Limb (tissue), 2 donors: Measurements from ENCODE around the gene NFIB.

ENCODE experiments used
- DNase-seq, 2 donors: peaks; one replicate each; pipeline ENCODE4 v3.0.0-alpha.2; 2016; ENCODE audit errors: extremely low spot score in 2 of 2

NFIB gene

DNA sequence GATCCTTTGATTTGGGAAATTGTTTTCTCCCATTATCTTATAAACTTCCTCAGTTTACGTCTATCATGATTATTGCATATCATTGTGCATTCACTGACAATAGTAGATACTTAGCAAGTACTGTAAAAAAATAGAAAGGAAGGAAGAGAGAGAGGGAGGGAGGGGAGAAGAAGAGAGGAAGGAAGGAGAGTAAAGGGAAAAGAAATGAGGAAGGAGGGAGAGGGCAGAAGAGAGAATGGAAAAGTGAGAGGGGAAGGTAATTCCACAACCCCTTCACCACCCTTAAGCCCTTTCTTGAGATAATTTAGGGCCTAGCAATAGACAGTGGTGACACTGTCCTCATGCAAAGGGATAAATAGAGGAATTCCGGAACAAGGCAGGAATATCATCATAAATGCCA lies 64.4 kb downstream of the NFIB start:
- DNase-seq, result no peak

DNA sequence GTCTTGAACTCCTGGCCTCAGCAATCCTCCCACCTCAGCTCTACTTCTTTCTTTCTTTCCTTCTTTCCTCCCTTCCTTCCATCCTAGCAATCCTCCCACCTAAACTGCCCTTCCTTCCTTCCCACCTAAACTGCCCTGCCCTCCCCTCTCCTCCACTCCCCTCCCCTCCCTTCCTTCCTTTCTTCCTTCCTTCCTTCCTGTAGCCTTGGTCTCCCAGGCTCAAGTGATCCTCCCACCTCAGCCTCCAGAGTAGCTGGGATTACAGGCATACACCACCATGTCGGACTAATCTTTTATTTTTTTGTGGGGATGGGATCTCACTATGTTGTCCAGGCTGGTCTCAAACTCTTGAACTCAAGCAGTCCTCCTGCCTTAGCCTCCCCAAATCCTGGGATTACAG lies 65.8 kb downstream of the NFIB start:
- DNase-seq, result no peak

- DNase-seq, result no peak
Measured at GRCh38 chr9:14247577-14247976, 66.4 kb downstream of the NFIB start.

- DNase-seq, result no peak
Measured at GRCh38 chr9:14246951-14247350, 67.0 kb downstream of the NFIB start.

DNA sequence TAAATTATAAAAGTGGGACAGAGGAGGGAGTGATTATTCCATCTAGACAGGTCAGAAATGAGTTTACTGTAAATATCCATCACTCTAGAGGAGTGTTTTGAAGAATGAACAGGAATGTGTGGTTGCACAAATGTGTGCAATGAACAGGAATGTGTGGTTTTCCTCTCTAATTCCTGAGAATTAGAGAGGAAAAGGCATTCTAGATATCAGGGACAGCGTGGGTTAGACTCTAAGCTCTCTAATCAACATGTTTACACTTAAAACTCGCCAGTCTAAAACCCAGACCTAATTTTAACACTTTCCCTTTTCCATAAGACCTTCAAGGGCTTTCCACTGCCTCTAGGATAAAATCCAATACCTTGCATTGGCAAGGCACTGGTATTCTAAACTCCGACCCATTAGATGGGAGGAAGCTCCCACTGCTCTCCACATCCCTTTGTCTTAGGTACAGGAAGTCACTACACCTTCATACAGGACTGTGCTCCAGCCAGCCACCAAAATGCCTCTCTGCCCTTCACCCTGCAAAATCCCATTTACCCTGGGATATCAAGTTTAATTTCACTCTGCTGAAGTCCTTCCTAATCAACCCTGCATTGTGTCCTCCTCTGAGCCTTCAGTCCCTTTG lies 67.9 kb downstream of the NFIB start:
- DNase-seq, result no peak

GRCh38 chr9:14243514-14244042 lies 70.4 kb downstream of the NFIB start:
- DNase-seq, result no peak

- no peak for DNase-seq
Measured at GRCh38 chr9:14242150-14242805, 71.7 kb downstream of the NFIB start.

DNA sequence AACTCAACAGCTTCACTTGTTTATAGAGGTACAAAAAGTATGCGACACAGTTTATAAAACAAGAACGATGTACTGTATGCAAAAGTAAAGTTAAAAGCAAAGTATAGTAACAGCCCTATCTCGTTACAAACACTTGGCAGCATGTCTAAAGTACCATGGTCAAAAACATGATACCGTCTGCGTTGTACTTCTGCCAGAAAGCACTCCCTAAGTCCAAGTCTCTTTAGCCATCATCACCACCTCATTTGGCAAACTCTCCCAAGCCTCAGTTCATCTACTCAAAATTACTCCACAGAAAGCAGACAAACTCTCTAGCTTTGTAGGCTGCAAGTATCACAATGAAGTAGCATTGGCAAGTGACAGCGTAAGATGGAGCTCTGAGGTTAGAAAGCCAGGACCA lies 73.4 kb downstream of the NFIB start:
- DNase-seq, result no peak

DNA sequence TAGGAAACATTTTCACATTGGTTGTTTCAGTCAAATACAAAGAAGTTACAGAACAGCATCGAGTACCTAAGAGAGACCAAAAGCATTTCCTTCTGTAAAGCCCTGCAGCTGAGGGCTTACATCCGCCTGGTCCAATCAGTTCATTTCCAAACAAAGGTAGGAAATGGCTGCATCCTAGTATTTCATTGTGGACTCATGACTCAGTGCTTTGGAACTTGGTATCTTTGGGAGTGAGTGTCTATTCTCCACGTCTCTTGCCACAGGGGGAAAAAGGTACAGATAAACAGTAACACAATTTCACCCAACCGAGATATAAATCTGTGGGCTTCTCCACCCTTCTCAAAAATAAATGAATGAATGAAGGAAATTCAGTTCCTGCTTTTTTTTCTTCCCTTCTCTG lies 75.4 kb downstream of the NFIB start:
- DNase-seq, result no peak

GRCh38 chr9:14238079-14238478 lies 75.9 kb downstream of the NFIB start:
- no peak for DNase-seq

DNA sequence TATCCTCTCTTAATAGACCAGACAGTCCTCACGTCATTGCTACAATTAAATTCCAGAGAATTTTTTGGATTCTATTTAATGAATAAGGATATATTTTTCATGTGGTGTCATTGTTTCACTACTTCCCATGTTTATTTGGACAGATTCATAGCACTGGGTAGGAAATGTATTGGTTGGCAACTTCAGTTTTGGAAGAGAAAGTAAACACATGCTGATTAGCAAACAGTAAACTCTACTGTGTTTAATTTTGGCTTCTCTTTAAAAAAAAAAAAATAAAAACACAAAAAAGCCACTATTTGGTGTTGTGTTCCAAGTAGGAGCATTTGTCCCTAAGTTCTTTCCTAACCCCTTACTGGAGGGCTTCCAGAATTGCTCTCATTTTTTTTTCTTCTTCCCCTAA lies 77.3 kb downstream of the NFIB start:
- DNase-seq, result no peak

- DNase-seq, result no peak
Measured at GRCh38 chr9:14232111-14232510, 81.8 kb downstream of the NFIB start.

GRCh38 chr9:14231196-14231990 lies 82.5 kb downstream of the NFIB start:
- no peak for DNase-seq

DNA sequence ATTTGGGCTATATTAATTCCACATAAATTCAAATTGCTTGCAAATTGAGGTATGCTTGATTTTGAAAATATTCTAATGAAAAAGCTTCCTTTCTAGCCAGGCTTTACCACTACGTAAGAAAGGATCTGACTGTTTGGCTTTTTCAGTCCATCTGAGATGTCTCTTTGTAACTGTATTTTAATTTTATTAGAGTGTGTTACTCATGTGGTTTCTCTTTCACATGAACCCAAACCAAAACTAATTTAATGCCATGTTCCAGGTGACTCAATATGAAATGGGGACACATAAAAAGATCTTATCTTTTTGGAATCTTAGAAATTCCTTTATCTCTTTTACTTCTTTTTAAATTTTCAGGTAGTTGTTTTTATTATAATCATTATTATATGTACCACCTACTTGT lies 85.3 kb downstream of the NFIB start:
- no peak for DNase-seq

DNA sequence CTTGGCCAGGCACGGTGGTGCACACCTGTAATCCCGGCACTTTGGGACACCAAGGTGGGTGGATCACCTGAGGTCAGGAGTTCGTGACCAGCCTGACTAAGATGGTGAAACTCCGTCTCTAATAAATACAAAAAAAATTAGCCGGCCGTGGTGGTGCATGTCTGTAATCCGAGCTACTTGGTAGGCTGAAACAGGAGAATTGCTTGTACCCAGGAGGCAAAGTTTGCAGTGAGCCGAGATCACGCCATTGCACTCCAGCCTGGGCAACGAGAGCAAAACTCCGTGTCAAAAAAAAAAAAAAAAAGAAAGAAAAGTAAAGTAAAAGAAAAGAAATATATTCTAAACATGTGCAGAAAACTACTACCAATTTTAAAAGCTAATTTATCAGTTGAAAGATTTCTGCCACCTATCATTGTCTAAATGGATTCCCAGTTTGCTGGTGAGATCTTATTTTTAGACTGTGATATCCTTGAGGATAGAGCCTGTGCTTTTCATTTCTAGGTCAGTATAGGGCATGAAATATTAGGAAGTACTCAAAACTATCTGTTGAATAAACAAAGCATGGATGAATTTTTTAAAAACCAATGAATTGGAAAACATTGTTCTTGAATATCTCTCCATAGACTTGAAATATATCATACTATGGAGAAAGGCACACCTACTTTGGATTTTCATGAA lies 86.9 kb downstream of the NFIB start:
- DNase-seq, result no peak

- DNase-seq, result no peak
Measured at GRCh38 chr9:14223081-14223480, 90.9 kb downstream of the NFIB start.

DNA sequence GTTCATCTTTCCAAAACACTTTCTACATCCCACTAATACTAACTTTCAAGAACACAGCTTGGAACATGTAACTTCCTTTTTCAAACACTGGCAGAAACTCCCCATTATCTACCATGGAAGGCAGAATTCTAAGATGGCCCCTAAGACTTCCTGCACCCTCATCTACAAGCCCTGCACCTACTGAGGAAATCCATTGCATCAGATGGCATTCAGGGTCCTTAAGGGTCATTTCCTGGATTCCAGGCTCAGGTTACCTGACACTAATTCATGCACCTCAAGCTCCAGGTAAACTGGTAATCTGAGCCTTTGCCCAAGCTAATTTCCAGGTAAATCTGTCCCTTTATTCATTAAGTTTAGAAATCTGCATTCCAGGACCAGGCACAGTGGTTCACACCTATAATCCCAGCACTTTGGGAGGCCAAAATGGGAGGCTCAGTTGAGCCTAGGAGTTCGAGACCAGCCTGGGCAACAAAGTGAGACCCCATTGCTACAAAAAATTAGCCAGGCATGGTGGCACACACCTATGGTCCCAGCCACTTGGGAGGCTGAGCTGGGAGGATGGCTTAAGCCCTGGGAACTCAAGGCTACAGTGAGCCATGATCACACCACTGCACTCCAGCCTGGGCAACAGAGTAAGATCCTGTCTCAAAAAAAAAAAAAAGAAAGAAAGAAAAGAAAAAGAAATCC lies 91.6 kb downstream of the NFIB start:
- no peak for DNase-seq

DNA sequence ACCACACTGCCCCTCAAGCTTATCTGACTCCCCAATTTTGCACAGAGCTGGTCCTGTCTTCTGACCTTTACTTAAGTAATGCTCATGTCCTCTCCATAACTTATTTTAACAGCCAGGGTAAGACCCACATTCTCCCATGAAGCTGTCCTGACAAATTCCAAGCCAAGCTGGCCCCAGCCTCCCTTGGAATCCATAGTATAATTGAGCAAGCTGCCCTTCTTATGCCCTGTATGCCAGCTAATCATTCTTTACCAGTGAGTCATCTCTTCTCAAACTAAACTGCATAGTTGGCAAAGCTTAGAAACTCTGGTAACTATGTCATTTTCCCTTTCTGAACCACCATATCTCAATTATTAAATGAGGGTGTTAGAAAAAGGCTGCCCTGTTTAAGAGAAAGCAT lies 92.4 kb downstream of the NFIB start:
- DNase-seq, result no peak

- no peak for DNase-seq
Measured at GRCh38 chr9:14221119-14221518, 92.8 kb downstream of the NFIB start.

GRCh38 chr9:14220256-14220655 lies 93.7 kb downstream of the NFIB start:
- no peak for DNase-seq

DNA sequence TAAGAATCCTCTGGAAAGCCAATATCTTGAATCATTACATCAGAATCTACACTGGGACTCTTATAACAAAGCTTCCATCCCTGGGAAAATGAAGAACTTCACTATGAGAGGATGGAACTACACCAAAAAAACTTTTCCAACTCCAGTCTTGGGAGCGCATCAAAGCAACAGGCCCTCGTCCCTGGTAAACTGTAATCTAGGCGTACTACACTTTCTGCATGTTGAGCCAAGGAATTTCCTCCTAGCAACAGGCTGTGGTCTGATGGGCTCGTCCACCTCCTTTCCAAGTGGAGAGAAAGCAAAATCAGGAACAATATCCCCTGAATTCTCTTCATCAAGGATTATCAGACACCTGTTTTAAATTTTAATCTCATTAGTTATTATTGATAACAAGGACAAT lies 94.1 kb downstream of the NFIB start:
- DNase-seq, result no peak
